Hippocampal formation (tissue), 2 donors: ENCODE data around the gene ZNF3.
A peak's percentile ranks its signal among the peaks of the same experiment; 100 is the strongest.

Experiments used
- DNase-seq, 2 donors: peaks; one replicate each; lab custom pipeline; 2025; lab: John Stamatoyannopoulos, UW

The ZNF3 gene

DNA sequence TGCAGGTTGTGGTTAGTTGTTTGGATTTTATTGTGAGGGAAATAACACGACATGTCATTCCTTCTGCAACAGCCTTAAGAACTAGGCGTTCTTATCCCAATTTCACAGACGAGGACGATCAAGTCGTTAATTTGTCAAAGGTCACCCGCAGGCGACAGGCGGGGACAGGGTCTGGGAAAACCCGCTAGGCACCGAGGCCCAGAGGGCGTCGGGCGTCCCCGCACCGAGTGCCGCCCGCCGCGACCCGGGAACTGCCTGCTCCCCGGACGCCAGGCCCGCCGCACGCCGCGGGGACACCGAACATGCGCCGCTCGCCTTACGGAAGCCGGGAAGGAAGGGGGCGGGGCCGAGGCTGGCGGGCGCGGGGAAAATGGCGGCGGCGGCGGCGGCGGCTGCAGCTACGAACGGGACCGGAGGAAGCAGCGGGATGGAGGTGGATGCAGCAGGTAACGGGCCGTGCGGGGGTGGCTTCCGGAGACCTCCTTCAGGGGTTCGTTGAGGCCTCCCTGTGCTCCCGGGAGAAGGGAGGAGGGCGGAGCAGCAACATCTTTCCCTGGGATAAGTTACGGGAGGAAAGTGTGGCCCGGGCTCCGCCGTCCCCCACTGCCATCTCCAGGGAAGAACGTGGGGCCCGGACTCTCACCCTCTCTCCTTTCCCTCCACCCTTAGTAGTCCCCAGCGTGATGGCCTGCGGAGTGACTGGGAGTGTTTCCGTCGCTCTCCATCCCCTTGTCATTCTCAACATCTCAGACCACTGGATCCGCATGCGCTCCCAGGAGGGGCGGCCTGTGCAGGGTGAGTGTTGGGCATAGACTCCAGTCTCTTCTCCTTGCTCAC is 7.3 kb upstream of the ZNF3 start, which contains the start of gene COPS6:
Gene COPS6 (plus strand): TSS at position 349 of the 837 bp plus-strand sequence. CDS start 22 bp downstream, at position 371.
- DNase-seq, result peak; percentile 49 to 79

DNA sequence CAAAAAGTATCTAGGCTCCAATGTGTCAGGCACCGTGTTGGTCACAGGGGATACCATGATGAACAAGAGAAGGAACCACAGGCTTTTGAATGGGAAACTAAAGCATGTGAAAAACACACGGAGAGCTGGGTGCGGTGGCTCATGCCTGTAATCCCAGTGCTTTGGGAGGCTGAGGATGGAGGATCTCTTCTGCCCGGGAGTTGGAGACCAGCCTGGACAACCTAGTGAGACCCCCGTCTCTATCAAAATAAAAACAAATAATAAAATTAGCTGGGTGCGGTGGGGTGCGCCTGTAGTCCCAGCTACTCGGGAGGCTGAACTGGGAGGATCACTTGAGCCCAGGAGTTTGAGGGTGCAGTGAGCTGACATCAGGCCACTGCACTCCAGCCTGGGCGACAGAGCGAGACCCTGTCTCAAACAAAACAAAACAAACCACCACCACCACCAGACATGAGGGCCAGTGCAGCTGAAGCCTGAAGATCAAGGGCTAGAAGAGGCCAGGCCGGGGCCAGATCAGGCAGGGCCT is 6.6 kb upstream of the ZNF3 start:
- DNase-seq, result no peak

DNA sequence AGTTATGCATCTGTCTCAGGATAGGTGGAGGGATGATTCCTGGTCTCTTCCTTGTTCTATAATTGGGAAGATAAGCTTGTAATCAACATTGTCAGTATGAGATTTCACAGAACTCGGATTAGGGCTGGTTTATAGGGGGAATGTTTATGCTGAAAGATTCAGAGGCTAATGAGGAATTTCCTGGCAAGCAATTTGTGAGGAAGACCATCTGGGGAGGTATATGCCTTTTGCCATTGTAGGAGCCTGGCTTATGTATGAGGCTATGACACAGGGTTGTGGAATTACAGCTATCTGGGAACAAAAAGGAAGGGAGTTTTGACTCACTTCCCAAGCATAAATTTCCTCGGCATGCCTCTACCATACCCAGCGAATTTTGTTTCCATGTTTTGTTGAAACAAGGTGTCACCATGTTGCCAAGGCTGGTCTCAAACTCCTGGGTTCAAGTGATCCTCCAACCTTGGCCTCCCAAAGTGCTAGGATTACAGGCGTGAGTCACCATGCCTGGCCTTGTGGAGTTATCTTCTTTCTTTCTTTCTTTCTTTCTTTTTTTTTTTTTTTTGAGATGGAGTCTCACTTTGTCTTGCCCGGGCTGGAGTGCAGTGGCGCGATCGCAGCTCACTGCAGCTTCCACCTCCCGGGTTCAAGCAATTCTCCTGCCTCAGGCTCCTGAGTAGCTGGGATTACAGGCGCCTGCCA is 5.7 kb upstream of the ZNF3 start:
- DNase-seq, result no peak

DNA sequence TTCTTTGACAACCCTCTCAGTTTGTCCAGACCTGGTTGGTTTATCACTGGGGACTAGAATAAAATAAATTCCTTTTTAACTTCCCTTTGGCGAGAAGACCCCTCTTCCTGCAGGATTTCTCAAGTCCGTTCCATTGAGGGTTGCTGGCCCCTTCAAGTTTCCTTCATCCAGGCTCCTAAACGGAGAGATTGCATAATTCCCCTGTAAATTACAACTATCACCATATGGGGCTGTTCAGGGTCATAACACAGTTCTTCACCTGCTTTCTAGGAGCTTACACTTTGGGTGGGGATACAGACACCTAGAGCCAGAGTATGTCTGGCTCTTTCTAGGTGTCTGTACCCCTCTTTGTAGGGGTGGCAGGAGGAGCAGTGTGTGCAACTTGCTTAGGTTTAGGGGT is 4.0 kb upstream of the ZNF3 start:
- DNase-seq, result no peak

DNA sequence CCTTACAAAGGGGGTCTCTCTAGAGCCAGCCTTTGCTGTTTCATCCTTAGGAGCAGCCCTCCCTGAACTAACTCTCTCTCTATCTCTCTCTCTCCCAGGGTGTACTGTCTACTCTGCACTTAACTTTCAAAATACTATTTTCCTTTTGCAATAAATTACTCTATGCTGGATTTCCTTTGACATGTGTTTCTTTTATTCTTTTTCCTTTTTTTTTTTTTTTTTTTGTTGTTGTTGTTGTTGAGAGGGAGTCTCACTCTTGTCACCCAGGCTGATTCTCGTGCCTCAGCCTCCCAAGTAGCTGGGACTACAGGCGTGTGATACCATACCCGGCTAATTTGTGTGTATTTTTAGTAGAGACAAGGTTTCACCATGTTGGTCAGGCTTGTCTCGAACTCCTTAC is 1.5 kb upstream of the ZNF3 start:
- no peak for DNase-seq

DNA sequence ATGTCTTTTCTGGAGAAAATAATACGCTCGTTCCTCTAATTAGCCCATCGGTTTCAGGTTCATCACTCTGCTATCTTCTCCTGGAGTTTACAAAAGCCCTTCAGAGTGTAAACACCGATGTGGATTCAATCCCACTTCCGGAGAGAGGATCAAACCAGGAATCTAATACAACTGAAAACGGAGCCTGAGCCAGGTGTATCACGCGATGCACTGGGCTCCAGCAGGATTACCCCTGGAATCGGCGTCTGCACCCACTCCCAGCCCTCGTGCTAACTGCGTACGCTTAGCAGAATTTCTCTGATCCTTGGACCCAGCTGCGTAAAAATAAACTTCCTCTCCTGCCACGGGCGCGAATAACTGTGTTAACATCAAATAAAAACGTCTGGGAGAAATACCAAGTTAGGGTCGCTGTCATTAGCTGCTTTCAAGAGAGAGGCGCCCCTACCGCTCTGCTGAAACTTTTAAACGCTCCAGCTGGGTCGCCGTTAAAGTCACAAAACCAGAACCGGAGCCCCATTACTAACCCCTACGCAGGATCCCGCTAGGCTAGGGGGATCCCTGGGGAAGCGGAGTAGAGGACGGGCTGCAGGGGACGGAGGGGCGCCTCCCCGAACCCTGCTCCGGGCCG is 502 bp downstream of the ZNF3 start:
- no peak for DNase-seq

DNA sequence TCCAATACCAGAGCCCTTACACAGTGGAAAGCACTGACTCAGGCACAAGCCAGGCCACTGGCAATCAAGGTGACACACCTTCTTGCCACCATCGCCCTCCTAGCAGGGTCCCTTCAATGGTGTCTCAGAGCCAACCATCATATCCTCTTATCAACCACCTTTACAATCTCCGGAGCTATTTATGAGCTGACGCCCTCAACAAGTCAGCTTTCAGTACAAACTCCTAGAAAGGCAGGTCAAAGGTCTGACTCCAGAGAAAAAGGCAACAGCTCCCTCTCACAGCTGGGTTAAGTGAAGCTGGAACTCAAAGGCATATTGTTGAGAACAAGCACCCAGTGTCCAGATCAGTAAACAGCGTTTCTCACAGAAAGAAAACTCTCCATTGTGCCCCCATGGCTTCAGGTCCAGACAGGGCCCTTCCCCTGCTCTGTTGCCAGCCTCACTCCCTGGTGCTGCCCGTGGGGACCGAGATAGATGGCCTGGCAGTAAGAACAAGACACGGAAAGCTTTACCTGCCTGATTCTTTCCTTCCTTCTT is 2.4 kb downstream of the ZNF3 start:
- DNase-seq, result peak; percentile 63 to 84

DNA sequence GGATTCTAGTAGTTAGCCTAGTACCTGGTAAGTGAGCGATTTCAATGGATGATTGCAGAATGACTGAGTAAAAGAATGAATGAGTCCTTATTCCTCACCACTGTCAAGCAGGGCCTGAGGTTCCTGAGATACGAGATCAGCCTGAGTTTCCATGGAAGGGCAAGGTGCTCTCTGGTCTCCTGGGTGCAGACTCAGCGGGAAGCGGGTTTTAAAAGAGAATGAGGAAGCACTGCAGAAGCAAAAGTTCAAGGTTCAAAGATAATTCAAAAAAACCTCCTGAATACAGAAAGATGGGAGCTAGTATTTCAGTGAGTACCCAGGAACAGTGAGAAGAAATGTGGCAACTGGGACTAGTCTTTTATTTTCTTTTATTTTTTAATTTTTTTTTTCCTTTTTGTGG is 4.3 kb downstream of the ZNF3 start:
- no peak for DNase-seq

DNA sequence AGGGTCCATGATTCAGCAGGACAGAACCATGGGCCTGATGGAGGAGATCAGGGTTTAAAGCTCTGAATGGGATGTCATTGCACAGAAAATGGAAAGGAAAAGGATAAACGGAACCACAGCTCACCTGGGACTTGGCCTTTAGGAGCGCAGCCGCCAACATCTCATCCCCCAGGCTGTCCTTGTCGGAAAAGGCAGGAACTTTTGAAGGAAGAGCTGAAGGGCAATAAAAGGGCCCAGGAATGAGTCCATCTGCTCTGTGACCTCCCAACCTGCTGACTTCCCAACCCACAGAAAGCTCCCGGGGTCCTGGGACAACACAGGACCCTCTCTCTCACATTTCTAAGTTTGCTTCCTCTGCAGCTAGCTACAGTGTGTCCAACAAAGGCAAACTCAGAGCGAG is 6.1 kb downstream of the ZNF3 start:
- no peak for DNase-seq

DNA sequence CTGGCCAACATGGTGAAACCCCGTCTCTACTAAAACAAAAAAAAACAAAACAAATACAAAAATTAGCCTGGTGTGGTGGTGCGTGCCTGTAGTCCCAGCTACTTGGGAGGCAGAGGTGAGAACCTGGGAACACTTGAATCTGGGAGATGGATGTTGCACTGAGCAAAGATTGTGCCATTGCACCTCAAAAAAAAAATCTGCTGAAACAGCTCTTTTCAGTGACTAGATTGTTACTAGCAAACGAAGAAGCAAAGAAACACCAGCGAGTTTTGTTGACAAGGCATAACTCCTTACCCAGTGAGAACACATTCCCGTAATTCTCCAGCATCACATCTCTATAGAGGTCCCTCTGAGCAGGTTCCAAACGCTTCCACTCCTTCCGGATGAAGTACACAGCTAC is 6.7 kb downstream of the ZNF3 start:
- no peak for DNase-seq

DNA sequence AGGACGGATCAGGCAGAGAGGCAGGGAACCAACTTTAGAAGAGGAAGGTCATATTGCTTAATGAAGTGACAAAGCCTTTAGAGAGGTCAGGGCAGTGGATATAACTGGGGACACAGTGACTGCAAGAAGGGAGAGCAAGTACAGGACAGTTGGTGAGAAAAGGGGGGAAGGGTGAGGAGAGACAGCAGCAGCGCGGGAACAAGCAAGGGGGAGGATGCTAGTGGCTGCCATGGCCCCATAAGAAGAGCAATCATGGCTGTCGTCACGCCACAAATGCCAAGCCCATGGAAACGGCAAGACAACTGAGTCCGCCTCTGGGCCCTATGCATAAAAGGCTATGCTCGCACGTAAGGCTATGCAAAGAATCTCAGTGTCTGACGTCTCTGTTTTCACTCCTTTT is 9.1 kb downstream of the ZNF3 start:
- DNase-seq, result no peak

DNA sequence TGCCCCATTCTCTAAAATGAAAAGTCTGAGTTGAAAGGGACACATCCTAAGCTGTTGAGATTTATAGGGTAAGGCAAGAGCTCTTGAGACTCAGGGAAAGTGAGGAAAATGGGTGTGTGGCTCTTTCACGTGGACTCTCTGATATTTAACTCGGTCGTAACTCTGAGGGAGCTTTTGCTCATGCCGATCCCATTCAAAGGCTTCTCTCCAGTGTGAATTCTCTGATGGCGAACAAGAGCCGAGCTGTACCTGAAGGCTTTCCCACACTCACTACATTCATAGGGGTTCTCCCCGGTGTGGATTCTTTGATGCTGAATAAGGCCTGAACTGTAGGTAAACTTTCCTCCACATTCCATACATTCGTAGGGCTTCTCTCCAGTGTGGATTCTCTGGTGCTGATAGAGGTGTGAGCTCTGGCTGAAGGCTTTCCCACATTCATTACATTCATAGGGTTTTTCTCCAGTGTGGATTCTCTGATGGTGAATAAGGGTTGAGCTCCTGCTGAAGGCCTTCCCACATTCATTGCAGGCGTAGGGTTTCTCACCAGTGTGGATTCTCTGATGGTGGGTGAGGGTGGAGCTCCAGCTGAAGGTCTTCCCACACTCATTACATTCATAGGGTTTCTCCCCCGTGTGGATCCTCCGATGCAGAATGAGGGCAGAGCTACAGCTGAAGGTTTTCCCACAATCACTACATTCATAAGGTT is 10.4 kb downstream of the ZNF3 start:
- no peak for DNase-seq

DNA sequence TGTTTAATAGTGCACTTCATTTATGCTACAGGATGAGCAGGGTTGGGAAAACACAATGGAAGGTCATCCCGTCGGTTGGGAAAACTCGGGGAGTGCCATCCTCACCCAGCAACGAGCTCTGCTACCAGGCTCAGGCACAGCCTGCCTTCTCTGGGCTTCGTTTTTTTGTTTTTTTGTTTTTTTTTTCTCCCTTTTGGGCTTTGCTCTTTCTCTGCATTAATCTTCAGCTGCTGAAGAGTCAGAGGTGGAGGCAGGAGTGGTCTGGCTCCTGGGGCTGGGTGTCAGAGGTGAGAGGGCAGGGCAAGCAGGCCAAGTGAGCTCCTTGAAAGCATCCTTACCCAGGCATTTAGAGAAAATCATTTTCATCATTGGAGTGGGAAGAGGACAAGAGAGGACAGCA is 11.5 kb downstream of the ZNF3 start:
- no peak for DNase-seq

DNA sequence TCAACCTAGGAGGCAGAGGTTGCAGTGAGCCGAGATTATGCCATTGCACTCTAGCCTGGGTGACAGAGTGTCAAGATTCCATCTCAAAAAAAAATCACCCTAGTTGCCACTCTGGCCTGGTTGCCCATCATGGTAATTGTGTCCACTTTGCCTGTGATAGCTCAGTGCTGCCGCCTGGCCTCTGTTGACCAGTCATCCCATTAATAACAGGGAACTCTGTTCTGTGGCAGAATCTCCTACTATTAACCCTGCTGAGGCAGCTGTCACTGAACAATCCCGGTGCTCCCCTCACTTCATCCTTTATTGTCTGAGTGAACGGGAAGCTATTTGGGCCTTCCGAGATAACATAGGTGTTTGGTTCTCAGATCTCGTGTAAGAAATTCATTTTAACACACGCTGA is 14.6 kb downstream of the ZNF3 start:
- no peak for DNase-seq

DNA sequence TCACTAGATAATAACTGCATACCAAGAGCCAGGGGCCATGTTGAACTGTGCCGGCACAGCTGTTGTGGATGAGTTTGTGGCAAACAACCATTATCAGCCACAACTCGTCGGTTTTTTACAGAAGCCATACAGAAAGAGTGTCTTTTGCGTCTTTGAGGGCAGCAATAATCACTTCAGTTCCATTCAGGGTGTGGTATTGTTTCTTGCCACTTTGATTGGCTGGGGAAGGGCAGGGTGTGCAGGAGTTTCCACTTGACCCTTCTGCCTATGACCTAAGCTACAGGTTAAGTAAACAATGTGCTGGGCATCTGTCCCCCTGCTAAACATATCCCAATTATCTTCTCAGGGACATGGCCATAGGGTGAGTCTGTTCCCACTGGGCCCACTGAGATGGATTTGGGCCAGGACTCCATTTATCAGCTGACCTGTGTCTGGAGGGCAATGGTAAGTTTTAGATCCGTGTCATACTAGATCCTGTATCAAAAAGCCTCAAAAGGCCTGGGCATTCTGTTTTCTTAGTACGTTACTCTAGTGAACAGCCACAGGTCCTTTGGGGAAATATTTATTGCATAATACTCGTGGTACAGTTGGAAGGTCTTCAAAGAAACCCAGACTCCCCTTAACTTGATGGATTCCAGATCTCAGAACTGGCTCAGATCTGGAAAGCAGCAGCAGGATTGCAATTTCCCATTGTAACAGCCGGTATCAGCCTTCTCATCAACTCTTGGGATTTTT is 15.9 kb downstream of the ZNF3 start:
- DNase-seq, result no peak

DNA sequence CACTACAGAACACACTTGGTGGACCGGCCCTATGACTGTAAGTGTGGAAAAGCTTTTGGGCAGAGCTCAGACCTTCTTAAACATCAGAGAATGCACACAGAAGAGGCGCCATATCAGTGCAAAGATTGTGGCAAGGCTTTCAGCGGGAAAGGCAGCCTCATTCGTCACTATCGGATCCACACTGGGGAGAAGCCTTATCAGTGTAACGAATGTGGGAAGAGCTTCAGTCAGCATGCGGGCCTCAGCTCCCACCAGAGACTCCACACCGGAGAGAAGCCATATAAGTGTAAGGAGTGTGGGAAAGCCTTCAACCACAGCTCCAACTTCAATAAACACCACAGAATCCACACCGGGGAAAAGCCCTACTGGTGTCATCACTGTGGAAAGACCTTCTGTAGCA is 17.4 kb downstream of the ZNF3 start:
- no peak for DNase-seq

DNA sequence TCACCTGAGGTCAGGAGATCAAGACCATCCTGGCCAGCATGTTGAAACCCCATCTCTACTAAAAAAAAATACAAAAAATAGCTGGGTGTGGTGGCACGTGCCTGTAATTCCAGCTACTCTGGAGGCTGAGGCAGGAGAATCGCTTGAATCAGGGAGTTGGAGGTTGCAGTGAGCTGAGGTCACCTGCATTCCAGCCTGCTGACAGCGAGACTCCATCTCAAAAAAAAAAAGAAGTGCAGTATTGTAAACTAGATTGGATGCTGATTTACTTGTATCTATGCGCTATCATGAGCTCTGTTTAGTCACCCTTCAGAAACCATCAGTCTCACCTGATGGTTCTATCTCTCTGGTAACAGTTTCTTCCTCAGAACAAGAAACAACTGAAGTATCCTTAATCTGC is 18.1 kb downstream of the ZNF3 start:
- no peak for DNase-seq

DNA sequence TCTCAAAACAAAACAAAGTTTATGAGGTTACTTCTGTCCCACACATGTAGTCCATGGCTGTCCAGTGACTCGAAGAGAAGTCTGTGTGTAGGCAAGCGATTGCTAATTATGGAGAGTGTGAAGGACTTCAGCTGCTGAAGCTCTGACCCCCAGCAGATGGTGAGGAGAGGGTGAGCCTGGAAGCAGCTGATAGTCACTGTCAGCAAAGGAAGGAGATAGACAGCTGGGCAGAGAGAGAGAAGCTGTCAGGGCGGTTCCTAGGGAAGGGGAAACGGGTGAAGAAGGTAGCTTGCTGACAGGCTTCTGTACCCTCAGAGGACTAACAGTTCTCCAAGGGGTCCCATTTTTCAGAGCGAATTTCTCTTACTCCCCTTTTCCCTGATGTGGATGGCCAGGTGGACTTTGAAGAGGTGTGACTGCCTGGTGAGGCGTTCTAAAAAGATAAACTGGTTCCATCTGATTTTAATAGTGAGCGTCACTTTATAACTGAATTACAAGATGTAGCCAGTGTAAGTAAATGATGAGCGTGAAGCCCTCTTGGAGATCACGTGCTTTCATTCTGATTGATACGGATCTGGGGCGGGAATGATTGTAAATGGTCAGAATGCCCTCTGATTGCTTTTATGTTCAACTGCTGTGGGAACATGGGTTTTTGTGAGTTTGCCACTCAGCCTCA is 19.9 kb downstream of the ZNF3 start:
- no peak for DNase-seq

DNA sequence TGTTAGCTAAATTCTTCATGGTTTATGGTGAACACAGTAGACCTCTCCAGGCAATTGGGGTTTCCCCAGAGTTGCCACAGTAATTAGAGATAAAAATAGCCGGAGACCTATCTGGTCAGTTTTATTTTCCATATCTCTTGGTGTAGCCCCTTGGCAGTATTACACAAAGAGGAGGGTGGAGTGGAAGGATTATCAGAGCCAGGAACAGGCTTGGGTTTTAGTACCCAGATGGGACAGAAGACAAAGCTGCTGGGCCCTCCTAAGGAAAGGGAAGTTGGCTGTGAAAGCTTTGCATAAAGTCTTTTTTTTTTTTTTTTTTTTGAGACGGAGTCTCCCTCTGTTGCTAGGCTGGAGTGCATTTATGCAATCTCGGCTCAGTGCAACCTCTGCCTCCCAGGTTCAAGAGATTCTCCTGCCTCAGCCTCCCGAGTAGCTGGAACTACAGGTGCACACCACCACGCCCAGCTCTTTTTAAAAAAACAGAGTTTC is 22.2 kb downstream of the ZNF3 start:
- DNase-seq, result no peak

DNA sequence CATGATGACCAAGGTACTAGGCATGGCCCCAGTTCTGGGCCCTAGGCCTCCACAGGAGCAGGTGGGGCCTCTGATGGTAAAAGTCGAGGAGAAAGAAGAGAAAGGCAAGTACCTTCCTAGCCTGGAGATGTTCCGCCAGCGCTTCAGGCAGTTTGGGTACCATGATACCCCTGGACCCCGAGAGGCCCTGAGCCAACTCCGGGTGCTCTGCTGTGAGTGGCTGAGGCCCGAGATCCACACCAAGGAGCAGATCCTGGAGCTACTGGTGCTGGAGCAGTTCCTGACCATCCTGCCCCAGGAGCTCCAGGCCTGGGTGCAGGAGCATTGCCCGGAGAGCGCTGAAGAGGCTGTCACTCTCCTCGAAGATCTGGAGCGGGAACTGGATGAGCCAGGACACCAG is 24.5 kb downstream of the ZNF3 start:
- DNase-seq, result no peak
